Mesendoderm (in vitro differentiated cells): ENCODE results near the gene CTSE.
"Not testable (repeated sequence)": the region's sequence is repeated elsewhere in the genome, so short reads cannot be mapped to it uniquely, and the experiment has no call there.

Experiments
- DNase-seq: peaks from one replicate; pipeline ENCODE4 v3.0.0; 2013
- H2AK5ac ChIP-seq: 2 replicates; pipeline ENCODE4 v1.6.1; 2013; ENCODE audit warnings: low read length, inconsistent platforms
- H2BK120ac ChIP-seq: 2 replicates; pipeline ENCODE4 v1.6.1; 2013; ENCODE audit warnings: low read depth, mild to moderate bottlenecking, low read length, moderate library complexity, mixed read lengths
- H2BK15ac ChIP-seq: replicated peaks from 2 replicates; pipeline ENCODE4 v1.6.1; 2013; ENCODE audit warnings: low read depth, mild to moderate bottlenecking, moderate library complexity
- H2BK5ac ChIP-seq: 2 replicates; pipeline ENCODE4 v1.6.1; 2013; ENCODE audit warnings: low read length, inconsistent platforms
- H3K18ac ChIP-seq: 2 replicates; pipeline ENCODE4 v1.6.1; 2013; ENCODE audit warnings: mild to moderate bottlenecking, low read length, mixed read lengths
- H3K23ac ChIP-seq: one replicate; pipeline ENCODE4 v1.6.1; 2013; ENCODE audit warnings: low read length
- H3K27ac ChIP-seq: 2 replicates; pipeline ENCODE4 v1.5.1; 2013; ENCODE audit warnings: low read depth, mild to moderate bottlenecking, inconsistent platforms, low read length, moderate library complexity
- H3K27me3 ChIP-seq: 2 replicates; pipeline ENCODE4 v1.6.1; 2013; ENCODE audit warnings: low read length, control low read depth, mild to moderate bottlenecking, inconsistent platforms; ENCODE audit not compliant: insufficient read depth, poor library complexity
- H3K36me3 ChIP-seq: 2 replicates; pipeline ENCODE4 v1.6.1; 2013; ENCODE audit warnings: low read length, inconsistent platforms; ENCODE audit not compliant: control insufficient read depth, insufficient read depth
- H3K4ac ChIP-seq: one replicate; pipeline ENCODE4 v1.6.1; 2013; ENCODE audit warnings: low read depth, mild to moderate bottlenecking, low read length, moderate library complexity
- H3K4me1 ChIP-seq: 2 replicates; pipeline ENCODE4 v1.6.1; 2013; ENCODE audit warnings: low read depth, low read length, inconsistent platforms; ENCODE audit not compliant: control insufficient read depth
- H3K4me2 ChIP-seq: 2 replicates; pipeline ENCODE4 v1.6.1; 2013; ENCODE audit warnings: low read length
- H3K4me3 ChIP-seq: 2 replicates; pipeline ENCODE4 v1.5.1; 2013; ENCODE audit warnings: mild to moderate bottlenecking, low read length
- H3K56ac ChIP-seq: one replicate; pipeline ENCODE4 v1.6.1; 2013; ENCODE audit warnings: low read length
- H3K79me1 ChIP-seq: 2 replicates; pipeline ENCODE4 v1.6.1; 2013; ENCODE audit warnings: low read length, inconsistent platforms
- H3K79me2 ChIP-seq: 2 replicates; pipeline ENCODE4 v1.6.1; 2013; ENCODE audit warnings: mild to moderate bottlenecking, low read length; ENCODE audit not compliant: control insufficient read depth, insufficient read depth
- H3K9ac ChIP-seq: 2 replicates; pipeline ENCODE4 v1.6.1; 2013; ENCODE audit warnings: low read length, inconsistent platforms
- H4K5ac ChIP-seq: one replicate; pipeline ENCODE4 v1.6.1; 2013; ENCODE audit warnings: low read length
- H4K8ac ChIP-seq: one replicate; pipeline ENCODE4 v1.6.1; 2013; ENCODE audit warnings: low read depth, mild to moderate bottlenecking, control low read depth, low read length, moderate library complexity
- WGBS: extraction: QIAGEN DNeasy Blood & Tissue Kit; methylation state at CpG from one replicate; pipeline ENCODE4 v1.1.7; 2013; ENCODE audit warnings: low lambda C conversion rate, missing lambda C conversion rate; ENCODE audit not compliant: insufficient coverage; ENCODE audit errors: extremely low coverage; 5-methylcytosine and 5-hydroxymethylcytosine counted together

Gene CTSE

DNA sequence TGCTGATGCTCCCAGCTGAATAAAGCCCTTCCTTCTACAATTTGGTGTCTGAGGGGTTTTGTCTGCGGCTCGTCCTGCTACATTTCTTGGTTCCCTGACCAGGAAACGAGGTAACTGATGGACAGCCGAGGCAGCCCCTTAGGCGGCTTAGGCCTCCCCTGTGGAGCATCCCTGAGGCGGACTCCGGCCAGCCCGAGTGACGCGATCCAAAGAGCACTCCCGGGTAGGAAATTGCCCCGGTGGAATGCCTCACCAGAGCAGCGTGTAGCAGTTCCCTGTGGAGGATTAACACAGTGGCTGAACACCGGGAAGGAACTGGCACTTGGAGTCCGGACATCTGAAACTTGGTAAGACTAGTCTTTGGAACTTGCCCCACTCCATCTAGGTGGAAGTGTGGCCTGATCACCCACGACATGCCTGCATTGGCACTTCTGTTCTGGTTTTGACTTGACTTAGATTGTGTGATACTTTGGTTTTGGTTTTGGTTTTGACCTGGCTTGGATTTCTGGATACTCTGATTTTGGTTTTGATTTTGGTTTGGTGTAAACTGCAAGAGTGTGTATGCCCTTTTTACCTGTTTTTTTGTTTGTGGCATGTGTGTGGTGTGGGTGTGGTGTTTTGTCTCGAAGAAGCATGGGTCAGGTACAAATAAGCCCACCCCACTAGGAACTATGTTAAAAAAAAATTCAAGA, 29.4 kb upstream of the CTSE start, which contains the start of gene RHEX:
Gene RHEX, plus strand, starts transcription at position 255 of the 692 bp plus-strand sequence. CDS start 44,656 bp downstream, outside the sequence.
- H3K4me2 ChIP-seq, H3K9ac ChIP-seq, H3K56ac ChIP-seq, H3K36me3 ChIP-seq, H3K23ac ChIP-seq, H4K5ac ChIP-seq, H2BK5ac ChIP-seq, H3K4me1 ChIP-seq, H2BK120ac ChIP-seq, H3K79me2 ChIP-seq, H3K18ac ChIP-seq, H4K8ac ChIP-seq, H2BK15ac ChIP-seq, H3K27me3 ChIP-seq, H3K4ac ChIP-seq, H2AK5ac ChIP-seq, H3K27ac ChIP-seq, H3K4me3 ChIP-seq, DNase-seq, H3K79me1 ChIP-seq: not testable (repeated sequence)
- WGBS = no CpG with 5 or more reads among the region's 17 CpGs

- no CpG with 5 or more reads among the region's 8 CpGs for WGBS
- not testable (repeated sequence) for H3K27me3 ChIP-seq, H3K9ac ChIP-seq, H3K79me2 ChIP-seq, H3K4me3 ChIP-seq, H2BK120ac ChIP-seq, H3K36me3 ChIP-seq, H3K18ac ChIP-seq, H3K27ac ChIP-seq, H3K4me2 ChIP-seq, H2BK5ac ChIP-seq, H3K79me1 ChIP-seq, H2AK5ac ChIP-seq, H3K4ac ChIP-seq, H4K8ac ChIP-seq, H3K23ac ChIP-seq, H3K56ac ChIP-seq, H2BK15ac ChIP-seq, DNase-seq, H4K5ac ChIP-seq, H3K4me1 ChIP-seq
Observed at GRCh38 chr1:206052231-206052865, 28.7 kb upstream of the CTSE start.

DNA sequence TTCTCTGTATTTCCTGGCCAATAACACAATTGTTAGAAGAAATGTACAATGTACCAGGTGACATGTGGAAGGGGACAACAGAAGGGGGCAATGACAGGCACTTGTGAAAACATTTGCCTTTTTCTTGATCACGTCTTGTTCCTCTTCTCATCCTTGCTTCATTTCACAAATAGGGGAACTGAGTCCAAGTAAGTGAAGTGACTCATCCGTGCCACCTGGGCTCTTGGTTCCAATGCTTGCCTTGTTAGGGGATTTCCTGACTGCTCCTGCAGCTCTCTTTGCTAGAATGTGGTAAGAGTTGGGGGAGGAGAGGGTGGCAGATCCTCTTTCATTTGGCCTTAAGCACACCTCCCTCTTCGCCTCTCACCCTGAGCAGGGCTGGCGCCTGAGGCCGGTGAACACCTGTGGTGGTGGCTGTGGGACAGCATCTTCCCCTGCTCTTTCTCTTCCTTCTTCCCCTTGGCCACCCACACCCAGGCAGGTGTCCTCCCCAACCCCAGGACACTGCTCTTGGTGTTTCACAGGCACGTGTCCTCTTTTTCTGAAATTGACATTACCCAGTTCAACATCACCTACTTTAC, 27.1 kb upstream of the CTSE start:
- Histone ChIP-seq H3K27ac (no peak overlapping the region), H3K4me2 (no peak overlapping the region), H3K18ac (no peak overlapping the region), H3K9ac (no peak overlapping the region), H2BK5ac (no peak overlapping the region), H3K4ac (no peak overlapping the region), H2AK5ac (no peak overlapping the region), H4K8ac (no peak overlapping the region), H3K27me3 (no peaks in the 10 kb centered on the region), H3K56ac (no peak overlapping the region), H3K79me1 (no peaks in the 10 kb centered on the region), H3K4me1 (no peaks in the 10 kb centered on the region), H3K4me3 (no peak overlapping the region), H3K23ac (no peak overlapping the region), H2BK120ac (no peak overlapping the region), H2BK15ac (no peak overlapping the region), H3K36me3 (no peaks in the 10 kb centered on the region), H3K79me2 (no peaks in the 10 kb centered on the region), H4K5ac (no peak overlapping the region)
- no CpG with 5 or more reads among the region's 6 CpGs for WGBS
- no peak for DNase-seq

- no peak overlapping the region for H3K23ac ChIP-seq
- no peak overlapping the region for H4K8ac ChIP-seq
- H2BK120ac ChIP-seq = no peak overlapping the region
- H3K36me3 ChIP-seq = no peaks in the 10 kb centered on the region
- no peak overlapping the region for H2BK5ac ChIP-seq
- H3K9ac ChIP-seq = no peak overlapping the region
- H2AK5ac ChIP-seq = no peak overlapping the region
- no peaks in the 10 kb centered on the region for H3K79me2 ChIP-seq
- H3K27me3 ChIP-seq = no peaks in the 10 kb centered on the region
- H3K27ac ChIP-seq = no peak overlapping the region
- no peak overlapping the region for H2BK15ac ChIP-seq
- no peak overlapping the region for H3K4me3 ChIP-seq
- no peak overlapping the region for H3K4ac ChIP-seq
- H3K4me2 ChIP-seq = no peak overlapping the region
- no peak overlapping the region for H3K56ac ChIP-seq
- no peak overlapping the region for H4K5ac ChIP-seq
- no peak for DNase-seq
- H3K4me1 ChIP-seq = no peaks in the 10 kb centered on the region
- no peak overlapping the region for H3K18ac ChIP-seq
- no CpG with 5 or more reads among the region's 3 CpGs for WGBS
- no peaks in the 10 kb centered on the region for H3K79me1 ChIP-seq
Observed at GRCh38 chr1:206049919-206050600, 26.4 kb upstream of the CTSE start.

DNA sequence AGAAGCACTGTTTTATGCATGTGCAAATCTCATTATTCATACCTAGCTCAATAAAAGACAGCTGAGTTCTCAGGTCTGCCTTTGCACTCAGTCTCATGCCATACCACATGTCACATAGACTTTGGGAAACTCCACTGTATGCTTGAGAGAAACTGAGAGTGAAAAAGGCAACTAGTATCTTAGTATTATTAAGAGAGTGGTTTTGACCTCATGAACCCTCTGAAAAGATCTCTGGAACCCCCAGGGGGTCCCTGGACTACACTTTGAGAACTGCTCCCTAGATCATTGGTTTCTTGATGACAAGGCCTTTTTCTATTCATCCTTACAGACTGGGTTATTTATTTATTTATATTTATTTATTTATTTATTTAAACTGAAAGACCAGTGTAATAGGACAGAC, 25.6 kb upstream of the CTSE start:
- H2BK5ac ChIP-seq = no peak overlapping the region
- H4K8ac ChIP-seq = no peak overlapping the region
- H3K18ac ChIP-seq = no peak overlapping the region
- no peak overlapping the region for H3K4me2 ChIP-seq
- H2BK15ac ChIP-seq = no peak overlapping the region
- H4K5ac ChIP-seq = no peak overlapping the region
- no peak overlapping the region for H2AK5ac ChIP-seq
- no peak overlapping the region for H3K23ac ChIP-seq
- no peaks in the 10 kb centered on the region for H3K79me2 ChIP-seq
- no peaks in the 10 kb centered on the region for H3K79me1 ChIP-seq
- H3K56ac ChIP-seq = no peak overlapping the region
- H3K27ac ChIP-seq = no peak overlapping the region
- no peak for DNase-seq
- no peak overlapping the region for H3K4me3 ChIP-seq
- no peaks in the 10 kb centered on the region for H3K36me3 ChIP-seq
- H2BK120ac ChIP-seq = no peak overlapping the region
- H3K27me3 ChIP-seq = no peaks in the 10 kb centered on the region
- no peak overlapping the region for H3K9ac ChIP-seq
- H3K4me1 ChIP-seq = no peaks in the 10 kb centered on the region
- H3K4ac ChIP-seq = no peak overlapping the region
